ENCODE data around the gene GNAO1. TPM values are rescaled to one million over a fixed set of nuclear protein-coding genes. Genes with fewer than 3 reads are reported as not detected.

GNAO1 gene
- total RNA-seq, 2 experiments from 2014 or later = 4.2 to 4.5 TPM

GRCh38 chr16:56360117-56361008, 169.1 kb downstream of the GNAO1 start:
- Mint-ChIP-seq H3K4me1 (peaks cover 41% of the 10 kb centered on the region), H3K27ac (peak overlapping the region; percentile 62), H3K27me3 (no peaks in the 10 kb centered on the region), H3K9me3 (no peaks in the 10 kb centered on the region), H3K36me3 (ENCODE audit: low read depth) (peaks cover 11% of the 10 kb centered on the region), H3K4me3 (no peak overlapping the region)
- POLR2A ChIA-PET = no interaction called here
- DNase-seq = no peak
- CTCF ChIA-PET = no interaction called here

GRCh38 chr16:56362057-56362655, 170.9 kb downstream of the GNAO1 start:
- CTCF ChIA-PET = interaction anchor here (0.6 kb wide), 1 partner anchor 52 kb away, joined by 3 read pairs; no protein-coding TSS in a partner anchor

DNA sequence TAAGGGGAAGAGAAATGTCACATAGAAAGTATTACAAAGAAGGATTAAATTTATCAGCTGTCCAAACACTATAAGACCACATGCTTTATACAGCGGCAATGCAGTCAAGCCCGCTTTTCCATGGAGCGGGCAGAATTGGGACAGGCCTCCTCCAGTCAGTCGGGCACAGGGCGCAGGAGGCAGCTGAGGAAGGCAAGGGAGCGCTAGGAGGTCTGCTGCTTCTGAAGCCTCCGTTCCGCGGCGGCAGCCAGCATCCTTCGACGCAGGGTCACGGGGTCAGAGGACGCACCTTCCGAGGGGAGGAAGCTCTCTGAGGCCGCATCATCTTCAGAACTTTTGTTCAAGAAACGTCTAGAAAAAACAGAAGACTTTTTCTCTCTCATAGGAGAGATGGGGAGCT, 171.4 kb downstream of the GNAO1 start:
- DNase-seq = no peak
- Mint-ChIP-seq H3K27me3 (no peaks in the 10 kb centered on the region), H3K9me3 (no peaks in the 10 kb centered on the region), H3K27ac (no peak overlapping the region), H3K36me3 (ENCODE audit: low read depth) (peaks cover 11% of the 10 kb centered on the region), H3K4me1 (peaks cover 20% of the 10 kb centered on the region), H3K4me3 (no peak overlapping the region)
- ChIA-PET CTCF (interaction anchor here (0.6 to 1.2 kb wide), 2 partner anchors 18 to 52 kb away, joined by 3 read pairs; no protein-coding TSS in a partner anchor), POLR2A (no interaction called here)

More at GRCh38 chr16:56362057-56362655, 170.9 kb downstream of the GNAO1 start:
- Mint-ChIP-seq H3K4me1 (peaks cover 26% of the 10 kb centered on the region), H3K4me3 (no peak overlapping the region), H3K9me3 (no peaks in the 10 kb centered on the region), H3K36me3 (ENCODE audit: low read depth) (peaks cover 11% of the 10 kb centered on the region), H3K27ac (no peak overlapping the region), H3K27me3 (no peaks in the 10 kb centered on the region)
- no peak for DNase-seq
- POLR2A ChIA-PET = interaction anchor here (0.6 kb wide), 1 partner anchor 210 kb away, joined by 3 read pairs; no protein-coding TSS in a partner anchor

DNA sequence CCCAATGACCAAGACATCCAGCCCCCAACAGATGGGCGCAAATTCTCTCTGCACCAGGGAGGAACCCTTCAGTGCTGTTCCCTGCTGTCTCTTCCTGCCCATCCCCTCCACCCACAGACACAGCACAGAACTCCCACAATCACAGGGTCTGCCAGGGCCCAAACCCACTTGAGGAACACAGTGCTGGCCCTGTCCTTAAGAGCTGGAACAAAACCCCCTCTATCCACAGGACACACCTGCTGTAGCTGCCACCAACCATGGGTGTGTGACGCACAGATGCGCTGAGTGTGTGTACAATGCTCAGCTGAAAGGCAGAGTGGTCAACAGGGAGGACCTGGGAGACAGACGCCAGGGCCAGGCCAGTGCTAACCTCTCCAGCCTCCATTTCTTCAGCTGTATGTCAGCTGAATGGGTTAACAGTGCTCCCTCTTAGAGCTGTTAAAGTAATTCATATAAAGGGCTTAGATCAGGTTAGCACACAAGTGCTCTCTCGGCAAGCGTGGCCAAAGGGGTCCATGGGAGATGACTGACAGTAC, 172.0 kb downstream of the GNAO1 start:
- Mint-ChIP-seq H3K36me3 (ENCODE audit: low read depth) (peaks cover 11% of the 10 kb centered on the region), H3K9me3 (no peaks in the 10 kb centered on the region), H3K4me1 (peaks cover 16% of the 10 kb centered on the region), H3K27me3 (no peaks in the 10 kb centered on the region), H3K4me3 (no peak overlapping the region), H3K27ac (no peak overlapping the region)
- ChIA-PET POLR2A (no interaction called here), CTCF (interaction anchor here (1.2 kb wide), 1 partner anchor 19 kb away, joined by 3 read pairs; no protein-coding TSS in a partner anchor)
- DNase-seq = no peak

DNA sequence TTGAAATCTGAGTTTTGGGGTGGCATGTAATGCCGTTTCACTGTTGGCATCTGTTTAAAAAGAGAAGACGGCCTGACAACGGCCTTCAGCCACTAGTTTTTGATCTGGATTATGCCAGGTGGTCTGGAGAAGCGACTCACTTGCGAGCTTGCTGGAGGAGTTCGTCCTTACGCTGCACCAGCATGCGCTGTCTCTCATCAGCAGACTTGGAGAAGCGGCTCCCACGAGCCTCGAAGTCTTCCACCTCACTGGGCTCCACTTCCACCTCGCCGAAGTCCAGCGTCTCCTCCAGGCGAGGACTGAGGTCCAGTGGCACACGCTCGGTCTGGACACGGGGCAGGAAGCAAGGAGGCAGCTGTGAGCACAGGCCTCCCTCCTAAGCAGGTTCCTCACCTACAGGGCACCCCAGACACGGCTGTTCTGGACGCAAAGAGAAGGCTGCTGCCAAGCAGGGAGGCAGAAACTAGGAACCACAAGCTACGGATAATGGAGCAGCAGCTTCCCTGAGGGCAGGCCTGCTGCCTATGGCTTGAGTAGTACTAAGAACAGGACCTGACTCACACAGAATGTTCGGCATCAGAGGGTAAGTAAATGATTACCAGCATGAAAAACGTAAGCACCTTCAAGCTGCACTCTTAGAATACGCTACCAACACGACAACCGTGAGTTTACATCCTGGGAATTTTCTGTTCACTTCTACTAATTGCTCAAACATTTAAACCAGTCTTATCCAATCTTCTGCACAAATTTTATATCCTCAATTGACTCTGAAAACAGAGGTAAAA, 172.7 kb downstream of the GNAO1 start:
- Mint-ChIP-seq H3K27me3 (no peaks in the 10 kb centered on the region), H3K9me3 (no peaks in the 10 kb centered on the region), H3K4me1 (peaks cover 12% of the 10 kb centered on the region), H3K4me3 (no peak overlapping the region), H3K27ac (no peak overlapping the region), H3K36me3 (ENCODE audit: low read depth) (peaks cover 15% of the 10 kb centered on the region)
- DNase-seq = no peak
- ChIA-PET POLR2A (no interaction called here), CTCF (interaction anchor here (0.9 to 1.2 kb wide), 2 partner anchors 20 to 34 kb away, joined by 3 read pairs; no protein-coding TSS in a partner anchor)

GRCh38 chr16:56364865-56365264, 173.6 kb downstream of the GNAO1 start:
- Mint-ChIP-seq H3K27ac (no peak overlapping the region), H3K4me1 (peaks cover 6% of the 10 kb centered on the region), H3K9me3 (no peaks in the 10 kb centered on the region), H3K4me3 (no peak overlapping the region), H3K27me3 (no peaks in the 10 kb centered on the region), H3K36me3 (ENCODE audit: low read depth) (peaks cover 23% of the 10 kb centered on the region)
- ChIA-PET CTCF (interaction anchor here (0.8 to 0.9 kb wide), 2 partner anchors 19 to 35 kb away, joined by 3 read pairs; no protein-coding TSS in a partner anchor), POLR2A (no interaction called here)
- no peak for DNase-seq

GRCh38 chr16:56365552-56365951, 174.3 kb downstream of the GNAO1 start:
- no peaks in the 10 kb centered on the region for H3K4me1 Mint-ChIP-seq
- peaks cover 21% of the 10 kb centered on the region for H3K36me3 Mint-ChIP-seq (ENCODE audit: low read depth)
- H3K27me3 Mint-ChIP-seq = no peaks in the 10 kb centered on the region
- no peaks in the 10 kb centered on the region for H3K9me3 Mint-ChIP-seq
- ChIA-PET POLR2A (no interaction called here), CTCF (interaction anchor here (0.5 to 0.8 kb wide), 2 partner anchors 18 to 692 kb away, joined by 3 to 4 read pairs; no protein-coding TSS in a partner anchor)
- no peak for DNase-seq
- peak overlapping the region; percentile 5 for H3K27ac Mint-ChIP-seq
- no peak overlapping the region for H3K4me3 Mint-ChIP-seq

GRCh38 chr16:56366945-56367344, 175.7 kb downstream of the GNAO1 start:
- no peak for DNase-seq
- Mint-ChIP-seq H3K27ac (no peak overlapping the region), H3K27me3 (no peaks in the 10 kb centered on the region), H3K4me1 (peaks cover 7% of the 10 kb centered on the region), H3K36me3 (ENCODE audit: low read depth) (peaks cover 21% of the 10 kb centered on the region), H3K4me3 (no peak overlapping the region), H3K9me3 (no peaks in the 10 kb centered on the region)
- ChIA-PET POLR2A (no interaction called here), CTCF (interaction anchor here (1.1 to 2.3 kb wide), 3 partner anchors 10 to 48 kb away, joined by 3 to 10 read pairs (median 3); no protein-coding TSS in a partner anchor)

- ChIA-PET CTCF (interaction anchor here (1.1 to 2.3 kb wide), 3 partner anchors 11 to 26 kb away, joined by 3 to 10 read pairs (median 5); no protein-coding TSS in a partner anchor), POLR2A (no interaction called here)
- H3K36me3 Mint-ChIP-seq (ENCODE audit: low read depth) = peaks cover 16% of the 10 kb centered on the region
- H3K4me3 Mint-ChIP-seq = no peak overlapping the region
- no peaks in the 10 kb centered on the region for H3K9me3 Mint-ChIP-seq
- DNase-seq = no peak
- peaks cover 15% of the 10 kb centered on the region for H3K4me1 Mint-ChIP-seq
- H3K27me3 Mint-ChIP-seq = no peaks in the 10 kb centered on the region
- no peak overlapping the region for H3K27ac Mint-ChIP-seq
Observed at GRCh38 chr16:56367764-56368163, 176.5 kb downstream of the GNAO1 start.

GRCh38 chr16:56368545-56368944, 177.3 kb downstream of the GNAO1 start:
- Mint-ChIP-seq H3K27me3 (no peaks in the 10 kb centered on the region), H3K4me3 (no peak overlapping the region), H3K36me3 (ENCODE audit: low read depth) (peaks cover 19% of the 10 kb centered on the region), H3K9me3 (no peaks in the 10 kb centered on the region), H3K27ac (no peak overlapping the region), H3K4me1 (peaks cover 22% of the 10 kb centered on the region)
- ChIA-PET CTCF (interaction anchor here (1.5 to 2.3 kb wide), 2 partner anchors 12 to 18 kb away, joined by 5 to 10 read pairs; no protein-coding TSS in a partner anchor), POLR2A (no interaction called here)
- no peak for DNase-seq

- H3K27ac Mint-ChIP-seq = no peak overlapping the region
- CTCF ChIA-PET = interaction anchor here (1.5 to 2.3 kb wide), 2 partner anchors 12 to 17 kb away, joined by 5 to 10 read pairs; no protein-coding TSS in a partner anchor
Observed at GRCh38 chr16:56369202-56369601, 177.9 kb downstream of the GNAO1 start.

More at GRCh38 chr16:56369202-56369601, 177.9 kb downstream of the GNAO1 start:
- Mint-ChIP-seq H3K4me3 (no peak overlapping the region), H3K4me1 (peaks cover 22% of the 10 kb centered on the region), H3K9me3 (no peaks in the 10 kb centered on the region), H3K36me3 (ENCODE audit: low read depth) (peaks cover 22% of the 10 kb centered on the region), H3K27me3 (no peaks in the 10 kb centered on the region)
- POLR2A ChIA-PET = no interaction called here
- DNase-seq = no peak
